ENCODE results near the gene SYDE1. TPM values are rescaled to one million over a fixed set of nuclear protein-coding genes. Genes with fewer than 3 reads are reported as not detected.

SYDE1 gene
- total RNA-seq, 8 experiments from 2014 or later = 1.4 to 15.5 (median 5.6) TPM

- in situ Hi-C loops (cut with MboI; ENCODE audit: low pct_unique_long_range_greater_than_20kb in 2 of 9, low sequenced_read_pairs in 9 of 9, unreplicated experiment in 9 of 9) = no loop called here
- ATAC-seq (replicated peaks in 6 of 8) = no peak
- no peaks in the 10 kb centered on the region for H3K4me1 ChIP-seq (replicated peaks in 1 of 2)
- 51 to 82% (median 67%) methylated on average over 2 to 5 of the region's 5 CpGs; no CpG with 5 or more reads in 1 of the 10 experiments for WGBS, 10 experiments
- no peak overlapping the region for H3K27ac ChIP-seq
- no peak overlapping the region for H3K4me3 ChIP-seq
These were observed 35.1 kb downstream of the SYDE1 start for GRCh38 chr19:15142313-15142712.

DNA sequence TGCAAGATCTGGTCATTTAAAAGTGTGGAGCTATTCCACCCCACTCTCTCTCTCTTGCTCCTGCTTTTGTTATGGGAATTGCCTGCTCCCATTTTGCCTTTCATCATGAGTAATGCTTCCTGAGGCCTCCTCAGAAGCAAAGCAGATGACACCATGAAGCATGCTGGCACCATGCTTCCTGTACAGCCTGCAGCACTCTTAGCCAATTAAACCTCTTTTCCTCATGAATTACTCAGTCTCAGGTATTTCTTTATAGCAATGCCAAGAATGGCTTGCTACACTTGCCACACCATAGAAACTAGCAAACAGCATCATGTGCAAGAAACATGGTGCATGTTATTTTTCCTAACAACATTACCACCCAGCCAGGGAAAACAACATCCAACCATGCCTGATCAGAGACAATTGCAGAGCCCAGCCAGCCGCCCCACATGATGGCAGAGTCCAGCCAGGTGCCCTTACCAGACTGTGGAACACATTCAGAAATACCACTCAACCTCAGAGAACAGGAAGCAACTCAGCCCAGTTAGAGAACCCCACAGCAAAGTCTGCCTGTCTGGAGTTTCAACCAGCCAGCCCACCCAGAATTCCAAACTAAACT is 36.9 kb downstream of the SYDE1 start:
- 60 to 83% (median 74%) methylated on average over 1 of the region's 1 CpG; no CpG with 5 or more reads in 4 of the 10 experiments for WGBS, 10 experiments
- in situ Hi-C loops (cut with MboI; ENCODE audit: low pct_unique_long_range_greater_than_20kb in 2 of 9, low sequenced_read_pairs in 9 of 9, unreplicated experiment in 9 of 9) = no loop called here
- no peaks in the 10 kb centered on the region for H3K4me1 ChIP-seq (replicated peaks in 1 of 2)
- H3K27ac ChIP-seq = no peak overlapping the region
- no peak for ATAC-seq (replicated peaks in 6 of 8)
- H3K4me3 ChIP-seq = no peak overlapping the region

DNA sequence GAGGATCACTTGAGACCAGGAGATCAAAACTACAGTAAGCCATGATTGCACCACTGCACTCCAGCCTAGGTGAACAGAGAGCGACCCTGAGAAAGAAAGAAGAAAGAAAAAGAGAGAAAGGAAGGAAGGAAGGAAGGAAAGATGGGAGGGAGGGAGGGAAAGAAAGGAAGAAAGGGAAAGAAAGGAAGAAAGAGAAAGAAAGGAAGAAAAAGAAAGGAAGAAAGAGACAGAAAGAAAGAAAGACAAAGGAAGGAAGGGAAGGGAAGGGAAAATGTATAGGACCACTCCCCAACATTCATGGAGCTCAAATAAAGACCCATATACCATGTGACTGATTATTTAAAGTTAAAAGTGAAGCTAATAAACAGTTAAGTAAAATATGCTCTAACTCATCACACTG is 39.9 kb downstream of the SYDE1 start:
- Histone ChIP-seq H3K27ac (no peak overlapping the region), H3K4me3 (no peak overlapping the region), H3K4me1 (replicated peaks in 1 of 2) (no peaks in the 10 kb centered on the region)
- 50 to 88% (median 75%) methylated on average over 1 of the region's 1 CpG; no CpG with 5 or more reads in 5 of the 10 experiments for WGBS, 10 experiments
- no peak for ATAC-seq (replicated peaks in 6 of 8)
- in situ Hi-C loops (cut with MboI; ENCODE audit: low pct_unique_long_range_greater_than_20kb in 2 of 9, low sequenced_read_pairs in 9 of 9, unreplicated experiment in 9 of 9) = no loop called here

DNA sequence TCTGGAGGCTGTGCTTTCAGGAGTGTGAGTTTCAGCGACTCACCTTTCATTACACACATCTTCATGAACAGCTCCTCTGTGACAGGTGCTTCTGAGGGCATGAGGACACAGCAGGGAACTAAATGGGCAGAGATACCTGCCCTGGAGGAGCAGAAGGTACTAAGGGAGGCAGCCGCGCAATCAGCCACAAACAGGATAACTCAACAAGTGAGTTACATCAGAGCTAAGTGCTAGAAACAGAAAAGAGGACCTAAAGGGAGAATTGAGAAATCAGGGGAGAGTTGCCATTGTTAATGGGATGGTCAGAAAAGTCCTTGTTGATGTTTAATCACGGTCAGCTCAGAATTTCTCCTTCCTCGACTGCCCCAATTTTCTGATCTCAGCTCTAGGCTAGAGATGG is 42.5 kb downstream of the SYDE1 start:
- no peak overlapping the region for H3K27ac ChIP-seq
- H3K4me3 ChIP-seq = no peak overlapping the region
- no peak for ATAC-seq (replicated peaks in 6 of 8)
- no peaks in the 10 kb centered on the region for H3K4me1 ChIP-seq (replicated peaks in 1 of 2)
- WGBS, 10 experiments = 50 to 83% (median 76%) methylated on average over 1 to 4 of the region's 5 CpGs; no CpG with 5 or more reads in 2 of the 10 experiments
- in situ Hi-C loops (cut with MboI; ENCODE audit: low pct_unique_long_range_greater_than_20kb in 2 of 9, low sequenced_read_pairs in 9 of 9, unreplicated experiment in 9 of 9) = loop anchor here in 3 of 9 experiments (25.0 kb wide), 1 partner anchor 413 kb away; no protein-coding TSS in a partner anchor

GRCh38 chr19:15154002-15154612 is 46.9 kb downstream of the SYDE1 start:
- no peak overlapping the region for H3K27ac ChIP-seq
- peak in 3 of 8 experiments; percentile 46 to 56 (median 55) for ATAC-seq (replicated peaks in 6 of 8)
- in situ Hi-C loops (cut with MboI; ENCODE audit: low pct_unique_long_range_greater_than_20kb in 2 of 9, low sequenced_read_pairs in 9 of 9, unreplicated experiment in 9 of 9) = loop anchor here in 3 of 9 experiments (25.0 kb wide), 1 partner anchor 408 kb away; no protein-coding TSS in a partner anchor
- WGBS, 10 experiments = 86 to 100% (median 91%) methylated on average over 1 to 3 of the region's 3 CpGs; no CpG with 5 or more reads in 2 of the 10 experiments
- no peaks in the 10 kb centered on the region for H3K4me1 ChIP-seq (replicated peaks in 1 of 2)
- H3K4me3 ChIP-seq = no peak overlapping the region

- Histone ChIP-seq H3K4me1 (replicated peaks in 1 of 2) (no peaks in the 10 kb centered on the region), H3K27ac (no peak overlapping the region), H3K4me3 (no peak overlapping the region)
- 0 to 80% (median 57%) methylated on average over 1 to 2 of the region's 5 CpGs; no CpG with 5 or more reads in 6 of the 10 experiments for WGBS, 10 experiments
- ATAC-seq (replicated peaks in 6 of 8) = no peak
- in situ Hi-C loops (cut with MboI; ENCODE audit: low pct_unique_long_range_greater_than_20kb in 2 of 9, low sequenced_read_pairs in 9 of 9, unreplicated experiment in 9 of 9) = loop anchor here in 3 of 9 experiments (25.0 kb wide), 1 partner anchor 407 kb away; no protein-coding TSS in a partner anchor
These were observed 48.1 kb downstream of the SYDE1 start for GRCh38 chr19:15155296-15155695.

GRCh38 chr19:15156391-15156790 is 49.2 kb downstream of the SYDE1 start:
- no peak for ATAC-seq (replicated peaks in 6 of 8)
- no peaks in the 10 kb centered on the region for H3K4me1 ChIP-seq (replicated peaks in 1 of 2)
- no peak overlapping the region for H3K4me3 ChIP-seq
- H3K27ac ChIP-seq = no peak overlapping the region
- in situ Hi-C loops (cut with MboI; ENCODE audit: low pct_unique_long_range_greater_than_20kb in 2 of 9, low sequenced_read_pairs in 9 of 9, unreplicated experiment in 9 of 9) = loop anchor here in 3 of 9 experiments (25.0 kb wide), 1 partner anchor 406 kb away; no protein-coding TSS in a partner anchor
- WGBS, 10 experiments = 76 to 93% (median 83%) methylated on average over 1 to 4 of the region's 4 CpGs; no CpG with 5 or more reads in 2 of the 10 experiments

DNA sequence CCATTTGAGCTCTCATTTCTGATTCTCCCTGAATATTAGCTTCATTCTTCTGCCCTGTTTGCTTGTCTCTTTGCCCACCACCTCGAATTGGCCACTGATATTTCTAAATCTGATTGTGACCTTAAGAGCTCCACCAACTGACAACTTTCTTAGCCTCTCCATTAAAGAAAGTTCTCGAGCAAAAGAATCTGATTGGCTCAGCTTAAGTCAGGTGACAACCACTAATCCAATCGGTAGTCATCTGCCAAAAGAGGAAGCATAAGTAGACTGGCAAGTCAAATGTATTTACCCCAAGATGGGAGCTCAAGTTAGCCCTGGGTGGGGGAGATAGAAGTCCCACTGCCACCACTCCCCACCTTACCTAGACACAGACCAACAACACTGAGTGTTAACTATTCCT is 52.0 kb downstream of the SYDE1 start:
- 0 to 100% (median 78%) methylated on average over 1 to 3 of the region's 3 CpGs; no CpG with 5 or more reads in 1 of the 10 experiments for WGBS, 10 experiments

DNA sequence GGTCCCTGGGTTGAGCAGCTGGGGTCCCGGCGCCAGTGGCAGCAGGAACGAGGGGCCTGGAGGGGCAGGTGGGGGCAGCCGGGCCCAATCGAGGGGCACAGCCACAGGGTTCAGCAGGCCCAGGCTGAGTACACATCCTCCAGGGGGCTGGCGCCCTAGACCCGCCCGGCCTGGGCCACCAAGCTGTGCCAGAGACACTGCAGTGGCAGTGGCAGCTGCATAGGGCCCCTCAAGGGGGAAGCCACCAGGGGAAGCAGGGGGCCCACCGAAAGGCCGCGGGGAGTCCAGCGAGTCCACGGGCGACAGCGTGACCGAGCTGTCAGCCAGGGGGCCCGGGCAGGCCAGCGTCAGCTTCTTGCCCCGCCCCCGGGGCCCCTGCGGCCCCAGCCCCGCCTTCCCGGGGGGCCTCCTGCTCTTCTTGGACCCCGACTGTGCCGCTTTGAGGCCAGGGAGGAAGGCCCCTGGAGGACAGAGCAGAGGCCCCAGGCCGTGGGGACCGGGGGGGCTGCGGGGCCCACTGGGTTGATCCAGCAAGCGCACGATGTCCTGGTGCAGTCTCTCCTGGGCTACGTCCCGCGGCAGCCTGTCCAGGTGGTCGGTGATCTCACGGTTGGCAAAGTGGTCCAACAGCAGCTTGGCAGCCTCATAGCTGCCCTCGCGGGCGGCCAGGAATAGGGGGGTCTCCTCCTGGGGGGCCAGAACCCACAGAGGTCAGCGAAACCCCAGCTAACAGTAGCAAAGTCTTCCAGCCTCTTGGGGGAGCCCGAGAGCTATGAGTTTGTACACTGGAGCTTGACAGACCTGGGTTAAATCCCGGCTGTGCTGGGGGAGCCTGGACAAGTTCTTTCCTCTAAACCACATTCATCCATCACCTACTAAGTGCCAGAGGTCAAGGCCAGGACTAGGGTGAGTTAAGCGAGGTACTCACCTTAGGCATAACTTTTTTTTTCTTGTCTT is 54.1 kb downstream of the SYDE1 start:
- Histone ChIP-seq H3K27ac (no peak overlapping the region), H3K4me1 (replicated peaks in 1 of 2) (no peaks in the 10 kb centered on the region), H3K4me3 (no peak overlapping the region)
- ATAC-seq (replicated peaks in 6 of 8) = peak in 2 of 8 experiments; percentile 52 to 64
- 40 to 92% (median 77%) methylated on average over 1 to 11 of the region's 42 CpGs; no CpG with 5 or more reads in 4 of the 10 experiments for WGBS, 10 experiments
- in situ Hi-C loops (cut with MboI; ENCODE audit: low pct_unique_long_range_greater_than_20kb in 2 of 9, low sequenced_read_pairs in 9 of 9, unreplicated experiment in 9 of 9) = loop anchor here in 4 of 9 experiments (10.0 to 25.0 kb wide), 2 partner anchors 393 to 401 kb away; no protein-coding TSS in a partner anchor

More for the DNA sequence above, 52.0 kb downstream of the SYDE1 start:
- Histone ChIP-seq H3K4me3 (no peak overlapping the region), H3K4me1 (replicated peaks in 1 of 2) (no peaks in the 10 kb centered on the region), H3K27ac (no peak overlapping the region)
- no peak for ATAC-seq (replicated peaks in 6 of 8)
- in situ Hi-C loops (cut with MboI; ENCODE audit: low pct_unique_long_range_greater_than_20kb in 2 of 9, low sequenced_read_pairs in 9 of 9, unreplicated experiment in 9 of 9) = loop anchor here in 3 of 9 experiments (25.0 kb wide), 1 partner anchor 403 kb away; no protein-coding TSS in a partner anchor

Other genes with a start within 250 kb of the SYDE1 start
- gene OR7A17, start 221.3 kb upstream of the SYDE1 start, total RNA-seq = under 1 TPM in 4 of 8 experiments, not detected in 4; 0.09 to 0.33 (median 0.23) TPM
- gene OR7C2, start 165.9 kb upstream of the SYDE1 start, total RNA-seq = not detected
- 1 to 10 TPM in 5 of 8 experiments, under 1 TPM in 2, not detected in 1; 0.31 to 9.0 (median 3.8) TPM for gene SLC1A6, start 127.5 kb upstream of the SYDE1 start, total RNA-seq
- gene CASP14, start 57.9 kb upstream of the SYDE1 start, total RNA-seq = under 1 TPM in 6 of 8 experiments, not detected in 2; 0.05 to 0.62 (median 0.24) TPM
- gene OR1I1, start 25.2 kb upstream of the SYDE1 start, total RNA-seq = under 1 TPM in 6 of 8 experiments, not detected in 2; 0.04 to 0.94 (median 0.19) TPM
- 10 to 100 TPM in 2 of 8 experiments, 1 to 10 TPM in 6; 3.0 to 26.4 (median 7.7) TPM for gene NOTCH3, start 93.6 kb downstream of the SYDE1 start, total RNA-seq
- gene EPHX3, start 125.0 kb downstream of the SYDE1 start, total RNA-seq = under 1 TPM in 4 of 8 experiments, not detected in 4; 0.23 to 0.47 (median 0.34) TPM
- 10 to 100 TPM; 10.5 to 70.6 (median 23.0) TPM for gene BRD4, start 225.1 kb downstream of the SYDE1 start, total RNA-seq

Data from motor neuron (in vitro differentiated cells).